Left ventricle myocardium superior (tissue), 1 donor: ENCODE data around the gene MYO16. TPM values are rescaled to one million over a fixed set of nuclear protein-coding genes. Genes with fewer than 3 reads are reported as not detected.
A peak's percentile ranks its signal among the peaks of the same experiment; 100 is the strongest.

Experiments used
- ATAC-seq: fragments of 200-7000 bp; cut with Tn5 transposase; one replicate; pipeline ENCODE4 v1.9.1; 2020; ENCODE audit warnings: mild to moderate bottlenecking, moderate library complexity
- DNase-seq: peaks from one replicate; pipeline ENCODE4 v3.0.0-alpha.2; 2020
- intact Hi-C: fragments of 100-400 bp; cut with micrococcal nuclease; formaldehyde crosslinking; loops from one replicate; pipeline ENCODE4 v1.11.0; 2022
- total RNA-seq: library from RNA; stranded (reverse); fragmentation: NEBNext Ultra II Directional; extraction: Animal tissue kit (Norgen Biotek cat#: 25700); gene quantifications from one replicate; pipeline ENCODE4 v1.2.1, GENCODE V29; 2021
- donor health status: DM: no; HTN: yes; CAD: no; lungs with severe emphysema.

Gene MYO16
- total RNA-seq, 1 donor from 2014 or later: 0.74 TPM

- intact Hi-C loops: no loop called here
These were observed 591.2 kb downstream of the MYO16 start for GRCh38 chr13:109220631-109221030.

DNA sequence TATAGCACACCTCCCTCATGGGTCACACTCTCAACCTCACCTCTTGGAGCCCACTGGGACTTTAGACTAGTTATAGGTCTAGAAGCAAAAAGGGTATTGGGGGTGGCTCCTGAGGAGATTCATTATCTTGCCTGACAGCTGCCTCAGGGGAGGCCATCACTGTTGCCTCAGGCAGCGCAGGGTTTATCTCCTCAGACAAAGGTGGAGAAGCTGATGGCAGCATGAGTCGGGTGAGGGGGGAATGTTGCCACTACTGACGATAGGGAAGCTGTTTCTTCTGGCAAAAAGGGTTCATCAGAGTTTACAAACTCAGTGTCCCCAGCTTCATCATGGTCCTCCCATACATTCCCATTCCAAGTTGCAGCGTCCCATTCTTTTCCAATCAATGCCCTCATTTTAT lies 594.6 kb downstream of the MYO16 start:
- intact Hi-C loops: no loop called here
- ATAC-seq (no peak), DNase-seq (no peak)

More at GRCh38 chr13:109220631-109221030, 591.2 kb downstream of the MYO16 start:
- ATAC-seq (no peak), DNase-seq (no peak)

- DNase-seq: no peak
- intact Hi-C loops: no loop called here
- ATAC-seq: no peak
These were observed 597.2 kb downstream of the MYO16 start for GRCh38 chr13:109226631-109227030.

DNA sequence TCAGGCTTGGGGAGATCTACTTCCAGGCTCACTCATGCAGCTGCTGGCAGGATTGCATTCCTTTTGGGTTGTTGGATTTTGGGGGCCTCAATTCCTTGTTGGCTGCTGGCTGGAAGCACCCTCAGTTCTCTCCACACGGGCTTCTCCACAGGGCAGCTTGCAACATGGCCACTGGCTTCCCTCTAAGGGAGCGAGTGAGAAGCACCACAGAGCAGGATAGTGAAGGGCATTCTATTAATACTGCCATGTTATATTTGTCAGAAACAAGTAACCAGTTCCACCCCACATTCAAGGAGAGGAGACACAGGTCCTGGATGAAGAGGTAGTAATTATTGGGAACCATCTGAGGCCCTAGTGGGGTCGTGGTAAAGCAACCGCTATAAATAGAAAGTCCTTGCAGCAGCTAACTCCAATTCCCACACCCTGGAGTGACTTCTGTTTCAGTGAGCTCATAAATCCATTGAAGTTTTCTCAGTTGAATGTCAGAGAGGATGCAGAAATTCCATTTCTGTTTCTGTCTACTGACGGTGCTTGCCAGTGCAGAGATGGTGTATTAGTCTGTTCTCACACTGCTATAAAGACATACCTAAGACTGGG lies 598.0 kb downstream of the MYO16 start:
- ATAC-seq: peak; percentile 41
- DNase-seq: no peak
- intact Hi-C loops: no loop called here

DNA sequence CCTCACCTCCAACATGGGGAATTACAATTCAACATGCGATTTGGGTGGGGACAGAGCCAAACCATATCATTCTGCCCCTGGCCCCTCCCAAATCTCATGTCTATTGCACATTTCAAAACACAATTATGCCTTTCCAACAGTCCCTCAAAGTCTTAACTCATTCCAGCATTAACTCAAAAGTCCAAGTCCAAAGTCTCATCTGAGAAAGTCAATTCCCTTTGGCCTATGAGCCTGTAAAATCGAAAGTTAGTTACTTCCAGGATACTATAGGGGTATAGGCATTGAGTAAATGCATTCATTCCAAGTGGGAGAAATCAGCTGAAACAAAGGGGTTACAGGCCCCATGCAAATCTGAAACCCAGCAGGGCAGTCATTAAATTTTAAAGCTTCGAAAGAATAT lies 598.8 kb downstream of the MYO16 start:
- DNase-seq (no peak), ATAC-seq (no peak)
- intact Hi-C loops: no loop called here

DNA sequence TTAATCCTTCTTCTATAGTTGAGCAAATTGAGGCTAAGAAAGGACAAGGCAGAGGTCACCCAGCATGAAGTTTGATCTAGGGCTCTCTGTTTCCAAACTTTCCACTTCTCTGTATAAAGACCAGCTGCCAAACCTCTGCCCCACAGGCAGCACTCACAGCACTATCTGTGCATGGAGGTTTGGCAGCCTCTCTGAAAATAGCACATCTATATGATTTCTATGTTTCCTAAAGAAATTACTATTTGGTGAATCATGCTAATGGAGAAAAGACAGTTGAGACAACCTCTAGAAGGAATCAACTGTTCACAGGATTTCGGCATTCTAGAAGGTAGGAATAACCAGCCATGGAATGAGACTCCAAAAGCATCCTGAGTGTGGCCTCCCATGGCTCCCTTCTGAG lies 602.5 kb downstream of the MYO16 start:
- ATAC-seq (no peak), DNase-seq (no peak)
- intact Hi-C loops: no loop called here

DNA sequence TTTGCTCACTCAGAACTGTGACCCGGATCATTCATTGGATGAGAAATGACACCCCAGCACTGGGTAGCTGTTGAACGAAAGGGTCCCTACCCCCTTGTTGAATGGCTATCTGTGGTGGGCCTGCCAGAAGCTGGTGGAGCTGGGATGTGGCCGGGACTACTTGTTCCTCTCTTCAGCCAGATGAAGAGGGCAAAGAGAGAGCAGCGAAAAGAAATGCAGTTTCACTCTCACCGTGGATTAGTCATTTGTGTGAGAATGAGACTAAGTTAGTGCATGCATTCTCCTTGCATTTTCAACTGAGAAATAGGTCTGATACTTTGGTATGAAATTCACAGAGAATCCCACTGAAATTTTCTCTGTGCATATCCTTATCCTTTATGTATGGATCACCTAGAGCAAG lies 603.9 kb downstream of the MYO16 start:
- DNase-seq (no peak), ATAC-seq (no peak)
- intact Hi-C loops: no loop called here

- intact Hi-C loops: no loop called here
- DNase-seq (no peak), ATAC-seq (no peak)
These were observed 606.5 kb downstream of the MYO16 start for GRCh38 chr13:109235901-109236300.

- ATAC-seq (peak; percentile 53), DNase-seq (no peak)
- intact Hi-C loops: no loop called here
These were observed 611.7 kb downstream of the MYO16 start for GRCh38 chr13:109241160-109241559.

GRCh38 chr13:109243311-109243951 lies 614.0 kb downstream of the MYO16 start:
- peak; percentile 98 for ATAC-seq
- intact Hi-C loops: no loop called here
- no peak for DNase-seq

DNA sequence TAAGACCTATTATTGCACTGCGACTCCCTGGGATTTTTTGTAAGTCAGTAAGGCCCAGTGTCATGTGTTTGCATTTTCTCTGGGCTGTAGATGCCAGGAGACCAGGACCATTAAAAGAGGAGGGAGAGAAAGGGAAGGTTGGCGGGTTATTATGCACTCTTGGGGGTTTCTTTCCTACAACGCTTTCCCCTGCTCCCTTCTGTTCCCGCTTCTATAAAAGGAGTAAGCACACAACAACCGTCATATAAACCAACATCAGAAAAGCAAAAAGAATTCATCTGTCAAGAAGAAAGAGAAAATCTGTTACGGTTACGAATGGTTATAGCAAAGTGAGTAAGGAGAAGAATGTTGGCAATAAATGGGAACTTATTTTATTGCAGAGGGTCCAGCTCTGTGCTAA lies 615.2 kb downstream of the MYO16 start:
- DNase-seq (no peak), ATAC-seq (no peak)
- intact Hi-C loops: no loop called here

- DNase-seq (no peak), ATAC-seq (no peak)
- intact Hi-C loops: no loop called here
These were observed 616.6 kb downstream of the MYO16 start for GRCh38 chr13:109246001-109246400.

DNA sequence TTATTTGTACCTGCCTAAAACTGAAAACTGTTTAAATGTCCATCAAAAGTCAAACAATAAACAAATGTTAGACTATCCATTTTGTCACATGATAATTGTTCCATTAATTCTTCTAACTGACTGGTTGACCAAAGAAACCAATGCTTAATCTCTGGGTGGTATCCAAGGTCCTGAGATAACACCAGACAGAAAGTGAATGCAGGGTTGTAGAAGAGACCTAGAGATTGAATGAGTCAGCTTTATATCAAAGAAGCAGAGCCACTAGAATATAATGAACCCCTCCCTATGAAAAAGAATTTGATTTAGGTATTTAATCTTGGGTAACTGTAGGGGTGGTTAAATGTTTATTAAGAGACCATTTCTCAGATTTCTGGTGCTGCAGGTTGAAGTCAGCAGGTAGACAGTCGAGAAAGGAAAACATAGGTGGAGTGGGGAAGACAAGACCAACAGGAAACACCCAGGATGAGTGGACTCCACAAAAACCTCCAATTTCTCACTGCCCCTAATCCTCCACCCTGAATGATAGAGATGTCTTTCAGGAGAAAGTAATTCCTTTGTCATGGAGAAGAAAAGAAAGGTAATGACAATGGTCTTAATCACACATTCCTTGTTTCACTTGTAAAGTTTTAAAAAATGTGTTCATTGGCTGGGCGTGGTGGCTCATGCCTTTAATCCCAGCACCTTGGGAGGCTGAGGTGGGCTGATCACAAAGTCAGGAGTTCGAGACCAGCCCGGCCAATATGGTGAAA lies 620.5 kb downstream of the MYO16 start:
- intact Hi-C loops: no loop called here
- DNase-seq (no peak), ATAC-seq (no peak)

DNA sequence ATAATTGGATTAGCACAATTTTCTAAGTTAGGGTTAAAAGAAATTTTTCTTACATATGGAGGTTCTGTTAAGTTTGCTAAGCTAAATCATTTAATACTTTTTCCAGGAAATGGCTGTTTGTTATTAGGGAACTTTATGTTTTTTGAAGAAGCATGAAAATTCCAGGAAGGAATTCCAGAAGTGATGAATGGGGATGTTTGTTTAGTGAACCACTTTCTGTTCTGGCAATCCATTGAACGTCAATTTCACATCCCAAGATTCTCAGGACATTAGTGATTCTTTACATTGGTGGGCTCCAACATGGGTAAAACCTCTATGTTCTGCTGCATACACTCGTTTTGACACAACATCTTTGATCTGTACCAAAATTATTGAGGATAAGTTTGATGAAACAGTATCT lies 622.5 kb downstream of the MYO16 start:
- intact Hi-C loops: no loop called here
- ATAC-seq: no peak

GRCh38 chr13:109253316-109253715 lies 623.9 kb downstream of the MYO16 start:
- intact Hi-C loops: no loop called here
- no peak for ATAC-seq

More for the DNA sequence above, 622.5 kb downstream of the MYO16 start:
- DNase-seq: no peak

GRCh38 chr13:109254274-109254673 lies 624.9 kb downstream of the MYO16 start:
- intact Hi-C loops: no loop called here

More at GRCh38 chr13:109253316-109253715, 623.9 kb downstream of the MYO16 start:
- DNase-seq: no peak

DNA sequence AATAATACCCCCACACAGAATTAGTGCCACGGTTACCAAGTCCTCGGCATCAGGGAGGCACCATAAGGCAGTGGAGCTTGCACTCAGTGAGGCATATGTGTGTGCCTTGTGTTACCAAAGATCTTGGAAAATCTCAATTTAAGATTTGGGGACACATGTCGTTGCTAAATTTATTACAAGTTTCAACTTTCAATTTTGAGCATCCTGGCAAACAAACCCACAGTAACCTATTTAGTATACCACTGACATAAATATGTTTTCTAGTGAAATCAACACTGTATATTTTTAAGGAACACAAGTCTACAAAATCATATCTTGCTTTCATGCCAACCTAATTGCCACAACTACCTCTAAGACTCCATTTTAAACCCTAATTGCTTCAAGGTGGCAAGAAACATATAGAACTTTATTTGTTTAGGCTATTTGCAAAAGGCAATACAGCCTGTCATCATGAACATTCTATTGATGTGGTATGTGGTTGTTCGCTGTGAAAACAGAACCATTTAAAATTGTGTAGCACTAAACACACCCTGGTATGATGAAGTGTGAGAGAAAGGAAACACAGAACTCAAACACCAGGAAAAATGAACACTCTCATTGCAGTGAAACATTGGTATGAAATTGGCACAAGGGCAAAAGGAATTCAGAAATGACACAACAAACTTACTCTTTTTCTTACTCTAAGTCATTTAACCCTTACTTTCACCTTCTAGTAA lies 625.9 kb downstream of the MYO16 start:
- DNase-seq: no peak
- ATAC-seq: no peak
- intact Hi-C loops: no loop called here

More at GRCh38 chr13:109254274-109254673, 624.9 kb downstream of the MYO16 start:
- ATAC-seq (no peak), DNase-seq (no peak)

GRCh38 chr13:109256866-109257760 lies 627.7 kb downstream of the MYO16 start:
- DNase-seq (no peak), ATAC-seq (peak; percentile 95)
- intact Hi-C loops: no loop called here
